Measurements from ENCODE around the gene PAN2. TPM values are rescaled to one million over a fixed set of nuclear protein-coding genes. Genes with fewer than 3 reads are reported as not detected.

The PAN2 gene
- total RNA-seq, 1 experiment from 2014 or later, result 15.3 TPM

GRCh38 chr12:56377989-56378316, 44.2 kb upstream of the PAN2 start:
- Histone ChIP-seq H3F3A (ENCODE audit: low read length, unreplicated experiment) (no peaks in the 10 kb centered on the region), H3K9me2 (replicated peaks; ENCODE audit: low read length) (no peaks in the 10 kb centered on the region), H2AFZ (ENCODE audit: low read length) (peak overlapping the region; percentile 68), H3K27ac (ENCODE audit: low read length) (no peak overlapping the region), H4K20me1 (ENCODE audit: low read length) (no peaks in the 10 kb centered on the region), H3K36me3 (ENCODE audit: low read depth, low read length) (no peaks in the 10 kb centered on the region), H3K27me3 (ENCODE audit: low read length) (no peaks in the 10 kb centered on the region), H3K9ac (ENCODE audit: low read length) (no peak overlapping the region), H3K4me2 (ENCODE audit: low read length) (no peak overlapping the region), H3K4me3 (ENCODE audit: low read length) (no peak overlapping the region), H3K9me3 (ENCODE audit: low read length) (no peaks in the 10 kb centered on the region), H3K79me2 (ENCODE audit: low read length) (no peaks in the 10 kb centered on the region), H3K4me1 (ENCODE audit: insufficient read depth, low read length) (peaks cover 10% of the 10 kb centered on the region)
- DNase-seq (no peak), ATAC-seq (no peak)
- ChIA-PET CTCF (interaction anchor here (1.1 kb wide), 1 partner anchor 86 kb away, joined by 4 read pairs; no protein-coding TSS in a partner anchor), POLR2A (ENCODE audit: unreplicated experiment) (no interaction called here)
- no peak for TF ChIP-seq CTCF (conservative IDR thresholded peaks at IDR 0.05; ENCODE audit: low read depth, low read length)
- TF ChIP-seq EZH2 (IDR thresholded peaks at IDR 0.05; ENCODE audit: low read length, unreplicated experiment), result no peak
- no peak for TF ChIP-seq EZH2phosphoT487 (IDR thresholded peaks at IDR 0.05; ENCODE audit: borderline replicate concordance, low read length)
- intact Hi-C loops (cut with micrococcal nuclease), result loop anchor here (1.0 kb wide), 1 partner anchor 86 kb away; no protein-coding TSS in a partner anchor
- BruUV-seq (replicated peaks), result no TSS peak

- CTCF ChIA-PET, result interaction anchor here (1.1 kb wide), 1 partner anchor 87 kb away, joined by 4 read pairs; no protein-coding TSS in a partner anchor
Observed at GRCh38 chr12:56377310-56377988, 43.6 kb upstream of the PAN2 start.

More at GRCh38 chr12:56377310-56377988, 43.6 kb upstream of the PAN2 start:
- Histone ChIP-seq H3K9me2 (replicated peaks; ENCODE audit: low read length) (no peaks in the 10 kb centered on the region), H3K79me2 (ENCODE audit: low read length) (no peaks in the 10 kb centered on the region), H3K27me3 (ENCODE audit: low read length) (no peaks in the 10 kb centered on the region), H3K36me3 (ENCODE audit: low read depth, low read length) (no peaks in the 10 kb centered on the region), H3K27ac (ENCODE audit: low read length) (no peak overlapping the region), H3F3A (ENCODE audit: low read length, unreplicated experiment) (no peaks in the 10 kb centered on the region), H3K4me3 (ENCODE audit: low read length) (no peak overlapping the region), H2AFZ (ENCODE audit: low read length) (peak overlapping the region; percentile 68), H4K20me1 (ENCODE audit: low read length) (no peaks in the 10 kb centered on the region), H3K9me3 (ENCODE audit: low read length) (no peaks in the 10 kb centered on the region), H3K4me2 (ENCODE audit: low read length) (peak overlapping the region; percentile 20), H3K9ac (ENCODE audit: low read length) (no peak overlapping the region), H3K4me1 (ENCODE audit: insufficient read depth, low read length) (peaks cover 10% of the 10 kb centered on the region)
- POLR2A ChIA-PET (ENCODE audit: unreplicated experiment), result no interaction called here
- no TSS peak for BruUV-seq (replicated peaks)
- ATAC-seq, result peak; percentile 98
- DNase-seq, result peak; percentile 80
- TF ChIP-seq EZH2phosphoT487 (IDR thresholded peaks at IDR 0.05; ENCODE audit: borderline replicate concordance, low read length), result no peak
- no peak for TF ChIP-seq EZH2 (IDR thresholded peaks at IDR 0.05; ENCODE audit: low read length, unreplicated experiment)
- TF ChIP-seq CTCF (conservative IDR thresholded peaks at IDR 0.05; ENCODE audit: low read depth, low read length), result peak; percentile 66
- intact Hi-C loops (cut with micrococcal nuclease), result loop anchor here (1.0 kb wide), 1 partner anchor 87 kb away; no protein-coding TSS in a partner anchor

Measured in PC-3 (cell line).